ENCODE measurements around the gene SLC25A41.

Gene SLC25A41

GRCh38 chr19:6433663-6434062 lies at the start of gene SLC25A41:
Gene SLC25A41, minus strand, starts transcription at chr19:6433763. Its CDS starts 70 bp downstream, at chr19:6433693.
- Mint-ChIP-seq H3K4me1 (peaks cover 8% of the 10 kb centered on the region), H3K36me3 (no peaks in the 10 kb centered on the region), H3K4me3 (no peak within 1 kb of the TSS), H3K9me3 (no peaks in the 10 kb centered on the region), H3K27me3 (peaks cover 19% of the 10 kb centered on the region), H3K27ac (no peak within 1 kb of the TSS)
- CTCF ChIA-PET, result no interaction called here
- no peak for DNase-seq

- no peaks in the 10 kb centered on the region for H3K27me3 Mint-ChIP-seq
- CTCF ChIA-PET, result no interaction called here
- no peaks in the 10 kb centered on the region for H3K9me3 Mint-ChIP-seq
- H3K4me1 Mint-ChIP-seq, result peaks cover 36% of the 10 kb centered on the region
- no peak for DNase-seq
- H3K27ac Mint-ChIP-seq, result no peak overlapping the region
- no peak overlapping the region for H3K4me3 Mint-ChIP-seq
- H3K36me3 Mint-ChIP-seq, result peaks cover 4% of the 10 kb centered on the region
These were observed 49.7 kb upstream of the SLC25A41 start for GRCh38 chr19:6483235-6483634.

- Mint-ChIP-seq H3K4me3 (peak overlapping the region; percentile 93), H3K4me1 (peaks cover 36% of the 10 kb centered on the region), H3K9me3 (no peaks in the 10 kb centered on the region), H3K27me3 (no peaks in the 10 kb centered on the region), H3K36me3 (peaks cover 4% of the 10 kb centered on the region), H3K27ac (peak overlapping the region; percentile 92)
- CTCF ChIA-PET, result interaction anchor here (1.8 kb wide), 1 partner anchor 9 kb away, joined by 14 read pairs; no protein-coding TSS in a partner anchor
- DNase-seq, result no peak
These were observed 48.8 kb upstream of the SLC25A41 start for GRCh38 chr19:6482343-6482686.

- CTCF ChIA-PET, result interaction anchor here (0.7 to 1.8 kb wide), 4 partner anchors 10 to 678 kb away, joined by 3 to 14 read pairs (median 4); no protein-coding TSS in a partner anchor
- DNase-seq, result peak; percentile 83
- Mint-ChIP-seq H3K27me3 (no peaks in the 10 kb centered on the region), H3K36me3 (peaks cover 6% of the 10 kb centered on the region), H3K9me3 (no peaks in the 10 kb centered on the region), H3K27ac (peak within 1 kb of the TSS; percentile 92), H3K4me3 (peak within 1 kb of the TSS; percentile 93), H3K4me1 (peaks cover 36% of the 10 kb centered on the region)
These were observed 48.2 kb upstream of the SLC25A41 start, which contains the start of gene DENND1C for GRCh38 chr19:6481541-6482342. Gene DENND1C, minus strand, starts transcription at chr19:6481787. Its CDS starts 92 bp downstream, at chr19:6481695.

GRCh38 chr19:6480848-6481415 lies 47.4 kb upstream of the SLC25A41 start:
- H3K4me3 Mint-ChIP-seq, result peak overlapping the region; percentile 93
- H3K4me1 Mint-ChIP-seq, result peaks cover 36% of the 10 kb centered on the region
- no peaks in the 10 kb centered on the region for H3K9me3 Mint-ChIP-seq
- H3K27ac Mint-ChIP-seq, result peak overlapping the region; percentile 92
- no peaks in the 10 kb centered on the region for H3K27me3 Mint-ChIP-seq
- H3K36me3 Mint-ChIP-seq, result peaks cover 11% of the 10 kb centered on the region
- peak; percentile 43 for DNase-seq
- CTCF ChIA-PET, result interaction anchor here (0.6 to 1.8 kb wide), 6 partner anchors 10 to 677 kb away, joined by 3 to 14 read pairs (median 4); no protein-coding TSS in a partner anchor

- Mint-ChIP-seq H3K4me1 (peaks cover 36% of the 10 kb centered on the region), H3K27me3 (no peaks in the 10 kb centered on the region), H3K4me3 (peak overlapping the region; percentile 93), H3K36me3 (peaks cover 17% of the 10 kb centered on the region), H3K9me3 (no peaks in the 10 kb centered on the region), H3K27ac (peak overlapping the region; percentile 87)
- no peak for DNase-seq
- CTCF ChIA-PET, result interaction anchor here (0.6 to 1.7 kb wide), 3 partner anchors 25 to 354 kb away, joined by 3 to 5 read pairs (median 3); no protein-coding TSS in a partner anchor
These were observed 46.4 kb upstream of the SLC25A41 start for GRCh38 chr19:6479836-6480398.

GRCh38 chr19:6478815-6479214 lies 45.3 kb upstream of the SLC25A41 start:
- Mint-ChIP-seq H3K4me1 (peaks cover 36% of the 10 kb centered on the region), H3K27me3 (no peaks in the 10 kb centered on the region), H3K36me3 (peaks cover 24% of the 10 kb centered on the region), H3K4me3 (no peak overlapping the region), H3K27ac (no peak overlapping the region), H3K9me3 (no peaks in the 10 kb centered on the region)
- CTCF ChIA-PET, result no interaction called here
- no peak for DNase-seq

- Mint-ChIP-seq H3K27me3 (no peaks in the 10 kb centered on the region), H3K4me3 (no peak overlapping the region), H3K9me3 (no peaks in the 10 kb centered on the region), H3K36me3 (peaks cover 26% of the 10 kb centered on the region), H3K4me1 (peaks cover 25% of the 10 kb centered on the region), H3K27ac (no peak overlapping the region)
- CTCF ChIA-PET, result no interaction called here
- no peak for DNase-seq
These were observed 43.4 kb upstream of the SLC25A41 start for GRCh38 chr19:6476896-6477431.

- no peak overlapping the region for H3K4me3 Mint-ChIP-seq
- H3K4me1 Mint-ChIP-seq, result peaks cover 21% of the 10 kb centered on the region
- H3K27ac Mint-ChIP-seq, result peak overlapping the region; percentile 55
- peak; percentile 70 for DNase-seq
- CTCF ChIA-PET, result no interaction called here
- no peaks in the 10 kb centered on the region for H3K9me3 Mint-ChIP-seq
- H3K36me3 Mint-ChIP-seq, result peaks cover 25% of the 10 kb centered on the region
- no peaks in the 10 kb centered on the region for H3K27me3 Mint-ChIP-seq
These were observed 42.8 kb upstream of the SLC25A41 start for GRCh38 chr19:6476155-6476895.

- peak overlapping the region; percentile 55 for H3K27ac Mint-ChIP-seq
- peaks cover 15% of the 10 kb centered on the region for H3K4me1 Mint-ChIP-seq
- H3K36me3 Mint-ChIP-seq, result peaks cover 25% of the 10 kb centered on the region
- H3K27me3 Mint-ChIP-seq, result no peaks in the 10 kb centered on the region
- no peaks in the 10 kb centered on the region for H3K9me3 Mint-ChIP-seq
- CTCF ChIA-PET, result no interaction called here
- DNase-seq, result no peak
- no peak overlapping the region for H3K4me3 Mint-ChIP-seq
These were observed 42.0 kb upstream of the SLC25A41 start for GRCh38 chr19:6475321-6476108.

- Mint-ChIP-seq H3K4me3 (no peak overlapping the region), H3K4me1 (no peaks in the 10 kb centered on the region), H3K9me3 (no peaks in the 10 kb centered on the region), H3K36me3 (peaks cover 35% of the 10 kb centered on the region), H3K27ac (no peak overlapping the region), H3K27me3 (no peaks in the 10 kb centered on the region)
- DNase-seq, result no peak
- CTCF ChIA-PET, result no interaction called here
These were observed 40.1 kb upstream of the SLC25A41 start for GRCh38 chr19:6473647-6474046.

- no peaks in the 10 kb centered on the region for H3K27me3 Mint-ChIP-seq
- H3K27ac Mint-ChIP-seq, result no peak overlapping the region
- CTCF ChIA-PET, result no interaction called here
- H3K4me1 Mint-ChIP-seq, result no peaks in the 10 kb centered on the region
- no peak overlapping the region for H3K4me3 Mint-ChIP-seq
- no peak for DNase-seq
- H3K9me3 Mint-ChIP-seq, result no peaks in the 10 kb centered on the region
- H3K36me3 Mint-ChIP-seq, result peaks cover 41% of the 10 kb centered on the region
These were observed 39.1 kb upstream of the SLC25A41 start for GRCh38 chr19:6472713-6473112.

GRCh38 chr19:6471076-6471475 lies 37.5 kb upstream of the SLC25A41 start:
- CTCF ChIA-PET, result interaction anchor here (0.9 kb wide), 1 partner anchor 9 kb away, joined by 3 read pairs; no protein-coding TSS in a partner anchor

More at GRCh38 chr19:6471076-6471475, 37.5 kb upstream of the SLC25A41 start:
- Mint-ChIP-seq H3K27me3 (no peaks in the 10 kb centered on the region), H3K4me3 (no peak overlapping the region), H3K27ac (peak overlapping the region; percentile 45), H3K9me3 (no peaks in the 10 kb centered on the region), H3K4me1 (no peaks in the 10 kb centered on the region), H3K36me3 (peaks cover 37% of the 10 kb centered on the region)
- DNase-seq, result no peak

Measured in activated naive CD4-positive, alpha-beta T cell treated with anti-CD3 and anti-CD28 coated beads, Interleukin-2, amount 10 ng/mL, durations not matched to agents 7 days and 5 days (primary cell).